ENCODE data around the gene TARM1. TPM values are rescaled to one million over a fixed set of nuclear protein-coding genes. Genes with fewer than 3 reads are reported as not detected.

Gene TARM1
- total and polyA plus RNA-seq, 10 donors = 1.5 TPM; not detected in 9

DNA sequence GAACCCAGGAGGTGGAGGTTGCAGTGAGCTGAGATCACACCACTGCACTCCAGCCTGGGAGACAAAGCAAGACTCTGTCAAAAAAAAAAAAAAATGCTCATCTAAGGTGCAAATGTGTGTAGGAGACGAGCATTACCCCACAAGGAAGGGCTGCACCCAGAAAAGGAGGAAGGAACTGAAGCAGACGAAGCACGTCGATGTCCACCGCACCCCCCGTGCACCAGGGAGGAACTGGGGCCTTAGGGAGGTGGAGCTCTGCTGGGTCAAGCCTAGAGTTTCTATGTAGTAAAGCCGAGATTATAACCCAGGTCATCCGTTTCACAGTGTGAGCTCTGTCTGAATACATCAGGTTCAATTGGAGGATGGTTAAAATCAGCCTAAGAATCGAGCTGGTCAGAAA, 18.5 kb downstream of the TARM1 start:
- peaks cover 0 to 16% (median 0%) of the 10 kb centered on the region in 6 donors for H3K4me1 ChIP-seq
- no peak for TF ChIP-seq CTCF (IDR thresholded peaks at IDR 0.05 in 8 of 11, conservative IDR thresholded peaks at IDR 0.05 in 3 of 11)
- no peak for TF ChIP-seq POLR2A (IDR thresholded peaks at IDR 0.05)
- TF ChIP-seq POLR2AphosphoS5 (IDR thresholded peaks at IDR 0.05) = peak in 1 of 3 donors; percentile 30
- H3K4me3 ChIP-seq = peak overlapping the region in 2 of 8 donors; percentile 2 to 40
- intact Hi-C loops (cut with DNase I; ENCODE audit: low total_unique reads) = no loop called here
- H3K36me3 ChIP-seq = peaks cover 0 to 8% (median 0%) of the 10 kb centered on the region in 6 donors
- peaks cover 0 to 54% (median 0%) of the 10 kb centered on the region in 7 donors for H3K27me3 ChIP-seq (replicated peaks in 1 of 7)
- peak; percentile 91 for DNase-seq
- WGBS, 5 donors = 22 to 44% (median 28%) methylated on average over 9 of the region's 9 CpGs
- peak overlapping the region in 5 of 8 donors; percentile 67 to 82 (median 77) for H3K27ac ChIP-seq
- no peaks in the 10 kb centered on the region for H3K9me3 ChIP-seq

DNA sequence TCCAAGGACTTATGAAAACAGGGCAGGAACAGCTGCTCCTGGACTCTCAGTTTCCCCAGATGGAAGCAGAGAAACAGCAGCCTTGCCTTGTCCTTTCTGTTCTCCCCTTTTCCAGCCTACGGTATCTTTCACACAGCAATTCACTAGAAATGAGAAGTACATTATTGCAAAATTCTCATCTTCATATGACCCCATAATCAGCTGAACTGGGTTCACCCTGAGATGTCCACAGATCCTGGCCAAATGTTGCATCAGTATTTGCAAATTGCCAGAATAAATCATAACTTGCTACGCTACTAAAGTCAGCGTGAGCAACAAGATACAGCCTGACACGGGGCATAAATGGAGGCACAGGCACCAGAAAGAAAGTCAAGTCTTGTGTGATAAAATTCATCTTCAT, 33.5 kb downstream of the TARM1 start:
- H3K27ac ChIP-seq = peak overlapping the region in 4 of 8 donors; percentile 58 to 73 (median 68)
- intact Hi-C loops (cut with DNase I; ENCODE audit: low total_unique reads) = no loop called here
- no peak for DNase-seq

GRCh38 chr19:54045771-54046170, 35.4 kb downstream of the TARM1 start:
- DNase-seq = no peak
- WGBS, 5 donors = 82 to 87% (median 87%) methylated on average over 2 of the region's 2 CpGs
- no peak overlapping the region for H3K27ac ChIP-seq
- no peak overlapping the region for H3K4me3 ChIP-seq
- peaks cover 0 to 25% (median 0%) of the 10 kb centered on the region in 6 donors for H3K4me1 ChIP-seq
- TF ChIP-seq POLR2AphosphoS5 (IDR thresholded peaks at IDR 0.05) = no peak
- TF ChIP-seq CTCF (IDR thresholded peaks at IDR 0.05 in 8 of 11, conservative IDR thresholded peaks at IDR 0.05 in 3 of 11) = no peak
- TF ChIP-seq POLR2A (IDR thresholded peaks at IDR 0.05) = no peak
- intact Hi-C loops (cut with DNase I; ENCODE audit: low total_unique reads) = no loop called here
- H3K36me3 ChIP-seq = peaks cover 0 to 14% (median 0%) of the 10 kb centered on the region in 6 donors
- H3K27me3 ChIP-seq (replicated peaks in 1 of 7) = peaks cover 0 to 83% (median 0%) of the 10 kb centered on the region in 7 donors
- peaks cover 0 to 11% (median 0%) of the 10 kb centered on the region in 8 donors for H3K9me3 ChIP-seq

More for the DNA sequence above, 33.5 kb downstream of the TARM1 start:
- 52 to 71% (median 56%) methylated on average over 4 of the region's 4 CpGs for WGBS, 5 donors
- H3K27me3 ChIP-seq (replicated peaks in 1 of 7) = peaks cover 0 to 67% (median 0%) of the 10 kb centered on the region in 7 donors
- H3K4me1 ChIP-seq = peaks cover 0 to 25% (median 0%) of the 10 kb centered on the region in 6 donors
- H3K9me3 ChIP-seq = peaks cover 0 to 11% (median 0%) of the 10 kb centered on the region in 8 donors
- H3K36me3 ChIP-seq = peaks cover 0 to 9% (median 0%) of the 10 kb centered on the region in 6 donors
- peak overlapping the region in 1 of 8 donors; percentile 4 for H3K4me3 ChIP-seq
- TF ChIP-seq CTCF (IDR thresholded peaks at IDR 0.05 in 8 of 11, conservative IDR thresholded peaks at IDR 0.05 in 3 of 11) = no peak
- peak in 1 of 3 donors; percentile 44 for TF ChIP-seq POLR2AphosphoS5 (IDR thresholded peaks at IDR 0.05)

GRCh38 chr19:54042989-54043388, 38.2 kb downstream of the TARM1 start:
- H3K36me3 ChIP-seq = peaks cover 0 to 22% (median 0%) of the 10 kb centered on the region in 6 donors
- peaks cover 0 to 11% (median 0%) of the 10 kb centered on the region in 6 donors for H3K4me1 ChIP-seq
- WGBS, 5 donors = 65 to 96% (median 80%) methylated on average over 3 of the region's 3 CpGs
- no peaks in the 10 kb centered on the region for H3K9me3 ChIP-seq
- H3K27me3 ChIP-seq (replicated peaks in 1 of 7) = peaks cover 0 to 84% (median 0%) of the 10 kb centered on the region in 7 donors
- intact Hi-C loops (cut with DNase I; ENCODE audit: low total_unique reads) = no loop called here
- no peak for DNase-seq
- TF ChIP-seq CTCF (IDR thresholded peaks at IDR 0.05 in 8 of 11, conservative IDR thresholded peaks at IDR 0.05 in 3 of 11) (no peak), POLR2A (IDR thresholded peaks at IDR 0.05) (no peak), POLR2AphosphoS5 (IDR thresholded peaks at IDR 0.05) (no peak)
- no peak overlapping the region for H3K27ac ChIP-seq
- H3K4me3 ChIP-seq = no peak overlapping the region
